ENCODE measurements around the gene BLOC1S5.

The BLOC1S5 gene

DNA sequence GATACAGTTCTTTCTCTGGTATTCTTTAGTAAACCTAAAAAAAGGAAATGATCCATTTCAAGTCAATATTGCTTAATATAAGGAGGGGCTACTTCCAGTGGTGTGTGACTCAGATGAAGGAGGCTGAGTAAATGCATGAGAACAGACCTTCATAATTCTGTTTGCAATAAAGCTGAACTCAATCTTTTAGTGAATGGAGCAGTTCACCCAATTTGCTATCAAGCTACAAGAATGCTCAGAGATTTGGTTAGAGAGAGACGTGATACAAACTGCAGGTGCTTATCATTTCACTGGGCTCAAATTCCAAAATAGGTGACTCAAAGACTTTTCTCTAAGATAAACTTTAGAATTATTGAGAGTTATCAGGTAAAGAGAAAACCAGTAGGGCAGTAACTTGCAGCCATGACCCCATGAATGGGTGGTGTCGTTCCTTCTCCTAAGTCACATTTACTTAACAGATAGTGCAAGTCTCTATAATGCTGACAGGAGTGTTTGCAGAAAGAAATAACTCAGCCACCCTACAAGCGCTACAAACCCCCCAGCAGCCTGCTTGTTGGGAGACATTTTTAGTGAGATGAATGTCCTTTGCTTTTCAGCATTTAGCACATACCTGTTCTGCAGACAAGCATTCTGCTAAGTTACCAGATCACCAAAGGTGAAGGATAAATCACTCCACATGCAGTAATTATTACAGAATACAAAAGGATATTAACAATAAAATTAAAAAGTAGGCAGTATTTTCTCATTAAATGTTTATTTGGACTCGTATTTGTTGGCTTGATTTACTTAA lies 16.4 kb upstream of the BLOC1S5 start:
- no peak overlapping the region for H3K4me3 ChIP-seq (replicated peaks; ENCODE audit: low read depth, low read length)
- DNase-seq (ENCODE audit: extremely low read depth, low read depth), result no peak
- TF ChIP-seq, protein P1, sequence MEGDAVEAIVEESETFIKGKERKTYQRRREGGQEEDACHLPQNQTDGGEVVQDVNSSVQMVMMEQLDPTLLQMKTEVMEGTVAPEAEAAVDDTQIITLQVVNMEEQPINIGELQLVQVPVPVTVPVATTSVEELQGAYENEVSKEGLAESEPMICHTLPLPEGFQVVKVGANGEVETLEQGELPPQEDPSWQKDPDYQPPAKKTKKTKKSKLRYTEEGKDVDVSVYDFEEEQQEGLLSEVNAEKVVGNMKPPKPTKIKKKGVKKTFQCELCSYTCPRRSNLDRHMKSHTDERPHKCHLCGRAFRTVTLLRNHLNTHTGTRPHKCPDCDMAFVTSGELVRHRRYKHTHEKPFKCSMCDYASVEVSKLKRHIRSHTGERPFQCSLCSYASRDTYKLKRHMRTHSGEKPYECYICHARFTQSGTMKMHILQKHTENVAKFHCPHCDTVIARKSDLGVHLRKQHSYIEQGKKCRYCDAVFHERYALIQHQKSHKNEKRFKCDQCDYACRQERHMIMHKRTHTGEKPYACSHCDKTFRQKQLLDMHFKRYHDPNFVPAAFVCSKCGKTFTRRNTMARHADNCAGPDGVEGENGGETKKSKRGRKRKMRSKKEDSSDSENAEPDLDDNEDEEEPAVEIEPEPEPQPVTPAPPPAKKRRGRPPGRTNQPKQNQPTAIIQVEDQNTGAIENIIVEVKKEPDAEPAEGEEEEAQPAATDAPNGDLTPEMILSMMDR (IDR thresholded peaks at IDR 0.05; ENCODE audit: low read depth, low read length, missing control alignments), result no peak

DNA sequence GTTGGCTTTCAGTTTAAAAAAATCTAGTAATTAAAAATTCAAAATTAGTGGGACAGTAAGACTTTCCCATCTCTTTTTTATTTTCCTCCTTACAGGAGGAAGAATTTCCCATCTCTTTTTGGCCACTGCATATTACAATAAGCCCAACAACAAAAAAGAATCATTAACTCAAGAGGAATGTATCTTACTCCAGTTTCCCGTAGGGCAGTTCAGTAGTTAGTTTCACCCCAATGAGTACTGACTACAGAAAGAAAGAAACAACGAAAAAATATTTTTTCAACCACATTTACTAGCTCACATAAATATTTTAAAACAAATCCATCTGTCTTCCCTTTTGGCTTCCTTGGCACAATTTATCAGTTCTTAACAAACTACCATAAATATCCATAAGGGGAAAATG lies 14.9 kb upstream of the BLOC1S5 start:
- no peak for DNase-seq (ENCODE audit: extremely low read depth, low read depth)
- TF ChIP-seq, protein P1 (IDR thresholded peaks at IDR 0.05; ENCODE audit: low read depth, low read length, missing control alignments), result no peak
- no peak overlapping the region for H3K4me3 ChIP-seq (replicated peaks; ENCODE audit: low read depth, low read length)

DNA sequence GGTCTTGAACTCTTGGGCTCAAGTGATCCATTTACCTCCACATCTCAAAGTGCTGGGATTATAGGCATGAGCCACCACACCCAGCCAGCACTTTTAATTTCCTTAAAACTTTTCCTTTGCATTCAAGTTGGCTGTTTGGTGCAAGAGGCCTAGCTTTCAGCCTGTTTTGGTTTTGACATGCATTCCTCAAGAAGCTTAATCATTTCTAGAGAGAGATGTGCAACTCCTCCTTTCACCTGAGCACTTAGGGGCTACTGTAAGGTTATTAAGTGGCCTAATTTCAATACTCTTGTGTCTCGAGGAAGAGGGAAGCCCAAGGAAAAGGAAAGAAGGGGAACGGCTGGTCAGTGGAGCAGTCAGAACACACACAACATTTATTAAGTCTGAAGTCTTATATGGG lies 13.8 kb upstream of the BLOC1S5 start:
- no peak for DNase-seq (ENCODE audit: extremely low read depth, low read depth)
- TF ChIP-seq, protein P1 (IDR thresholded peaks at IDR 0.05; ENCODE audit: low read depth, low read length, missing control alignments), result no peak
- no peak overlapping the region for H3K4me3 ChIP-seq (replicated peaks; ENCODE audit: low read depth, low read length)

DNA sequence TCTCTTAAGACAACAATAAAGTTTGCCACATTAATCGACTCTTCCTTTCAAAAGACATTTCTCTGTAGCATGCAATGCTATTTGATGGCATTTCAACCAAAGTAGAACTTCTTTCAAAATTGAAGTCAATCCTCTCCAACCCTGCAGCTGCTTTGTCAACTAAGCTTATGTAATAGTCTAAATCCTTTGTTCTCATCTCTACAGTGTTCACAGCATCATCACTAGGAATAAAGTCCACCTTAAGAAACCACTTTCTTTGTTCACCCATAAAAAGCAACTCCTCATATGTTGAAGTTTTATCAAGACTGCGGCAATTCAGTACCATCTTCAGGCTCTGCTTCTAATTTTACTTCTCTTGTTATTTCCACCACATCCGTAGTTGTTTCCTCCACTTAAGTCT lies 11.5 kb upstream of the BLOC1S5 start:
- DNase-seq (ENCODE audit: extremely low read depth, low read depth), result no peak
- TF ChIP-seq, protein P1 (IDR thresholded peaks at IDR 0.05; ENCODE audit: low read depth, low read length, missing control alignments), result no peak
- no peak overlapping the region for H3K4me3 ChIP-seq (replicated peaks; ENCODE audit: low read depth, low read length)

DNA sequence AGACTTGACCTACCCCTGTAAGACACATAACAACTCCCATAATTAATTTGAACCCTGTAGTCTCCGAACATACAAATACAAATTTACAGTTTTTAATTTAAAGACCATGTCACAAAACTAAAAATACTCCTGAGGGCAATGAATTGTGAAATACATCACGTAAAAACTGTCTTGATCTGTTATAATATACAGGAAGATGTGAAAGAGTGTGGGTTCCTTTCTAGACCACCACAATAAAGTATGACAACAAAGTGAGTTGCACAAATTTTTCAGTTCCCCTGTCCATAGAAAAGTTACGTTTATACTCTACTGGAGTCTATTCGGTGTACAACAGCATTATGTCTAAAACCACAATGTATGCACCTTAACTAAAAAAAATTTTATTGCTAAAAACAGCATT lies 11.0 kb upstream of the BLOC1S5 start:
- no peak overlapping the region for H3K4me3 ChIP-seq (replicated peaks; ENCODE audit: low read depth, low read length)
- TF ChIP-seq, protein P1 (IDR thresholded peaks at IDR 0.05; ENCODE audit: low read depth, low read length, missing control alignments), result no peak
- DNase-seq (ENCODE audit: extremely low read depth, low read depth), result no peak

DNA sequence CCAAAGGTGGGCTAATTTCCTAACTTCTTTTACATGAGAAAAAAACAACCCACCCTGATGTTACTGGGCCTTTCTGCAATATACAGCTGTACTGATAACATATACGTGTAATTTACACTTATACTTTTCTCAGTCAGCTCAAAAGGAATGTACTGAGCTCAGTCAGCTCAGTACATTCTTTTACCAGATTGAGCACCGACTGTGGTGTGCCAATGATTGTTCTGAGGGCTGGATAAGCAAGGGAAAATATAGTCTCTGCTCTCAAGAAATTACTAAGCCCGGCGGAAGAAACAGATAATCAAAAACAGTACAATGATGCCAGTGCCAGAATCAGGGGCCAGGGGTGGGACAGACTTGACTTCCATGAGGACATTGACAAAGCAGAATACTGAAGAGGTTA lies 10.0 kb upstream of the BLOC1S5 start:
- H3K4me3 ChIP-seq (replicated peaks; ENCODE audit: low read depth, low read length), result no peak overlapping the region
- no peak for DNase-seq (ENCODE audit: extremely low read depth, low read depth)
- TF ChIP-seq, protein P1 (IDR thresholded peaks at IDR 0.05; ENCODE audit: low read depth, low read length, missing control alignments), result no peak

DNA sequence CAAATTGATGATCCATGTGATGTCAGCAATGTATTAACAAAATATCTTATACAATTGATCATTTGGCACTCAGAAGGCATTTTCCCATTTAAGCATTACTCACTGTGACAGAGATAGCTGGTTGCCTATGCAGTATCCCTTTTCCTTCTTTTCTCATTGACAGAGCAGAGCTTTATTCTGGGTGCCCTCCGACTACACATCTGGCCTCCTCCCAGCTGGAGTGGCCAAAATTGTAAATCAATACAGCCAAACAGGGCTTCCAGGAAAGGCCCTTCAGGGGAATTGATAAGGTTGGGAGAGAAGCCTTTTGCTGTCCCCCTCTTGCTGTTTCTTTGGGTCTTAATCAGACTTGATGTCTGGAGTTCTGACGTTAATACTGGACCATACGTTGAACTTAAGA lies 9.6 kb upstream of the BLOC1S5 start:
- TF ChIP-seq, protein P1 (IDR thresholded peaks at IDR 0.05; ENCODE audit: low read depth, low read length, missing control alignments), result no peak
- no peak for DNase-seq (ENCODE audit: extremely low read depth, low read depth)
- H3K4me3 ChIP-seq (replicated peaks; ENCODE audit: low read depth, low read length), result no peak overlapping the region

All from HFF-Myc (cell line).